ENCODE data around the gene ZGPAT. TPM values are rescaled to one million over a fixed set of nuclear protein-coding genes. Genes with fewer than 3 reads are reported as not detected.

The ZGPAT gene
- total and polyA plus RNA-seq, 10 of the 15 experiments (the other 5 are each of a cell fraction or from before 2014, with no cell fraction given) = 0.58 to 52.9 (median 18.0) TPM

- no peak for TF ChIP-seq PML (IDR thresholded peaks at IDR 0.05; ENCODE audit: low read length)
- peak; percentile 45; the same call in 1 of the 2 replicates for TF ChIP-seq MXI1 (IDR thresholded peaks at IDR 0.05; ENCODE audit: low read depth, low read length)
- TF ChIP-seq, protein P1, sequence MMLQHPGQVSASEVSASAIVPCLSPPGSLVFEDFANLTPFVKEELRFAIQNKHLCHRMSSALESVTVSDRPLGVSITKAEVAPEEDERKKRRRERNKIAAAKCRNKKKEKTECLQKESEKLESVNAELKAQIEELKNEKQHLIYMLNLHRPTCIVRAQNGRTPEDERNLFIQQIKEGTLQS (IDR thresholded peaks at IDR 0.05; ENCODE audit: borderline replicate concordance, extremely low read depth, low read depth, low read length) = no peak
- TF ChIP-seq LARP7 (IDR thresholded peaks at IDR 0.05) = peak; percentile 67; the same call in 1 of the 2 replicates
- no peak for TF ChIP-seq NR2C1 (IDR thresholded peaks at IDR 0.05)
- TF ChIP-seq CREB1 (IDR thresholded peaks at IDR 0.05; ENCODE audit: low read depth) = no peak
- 0 out of 3 replicates have a peak, but pooled peaks of 1 of the 2 experiments have one; percentile 18 for TF ChIP-seq EGR1 (IDR thresholded peaks at IDR 0.05; ENCODE audit: borderline replicate concordance in 1 of 2, low read depth in 2 of 2, low read length in 2 of 2)
- TF ChIP-seq CHD2 (IDR thresholded peaks at IDR 0.05; ENCODE audit: borderline replicate concordance, low read depth, low read length) = no peak
- no peak for TF ChIP-seq FOS (IDR thresholded peaks at IDR 0.05; ENCODE audit: borderline replicate concordance, extremely low read depth, insufficient read length)
- no peak for TF ChIP-seq POLR2AphosphoS2 (IDR thresholded peaks at IDR 0.05; ENCODE audit: low read depth, low read length)
- TF ChIP-seq ZSCAN29 (IDR thresholded peaks at IDR 0.05) = no peak
- no peak for TF ChIP-seq FOXM1 (IDR thresholded peaks at IDR 0.05; ENCODE audit: low read depth, low read length)
- no peak for TF ChIP-seq HDAC2 (IDR thresholded peaks at IDR 0.05)
- TF ChIP-seq BRCA1 (IDR thresholded peaks at IDR 0.05; ENCODE audit: low read depth, low read length) = no peak
- TF ChIP-seq, protein P2, sequence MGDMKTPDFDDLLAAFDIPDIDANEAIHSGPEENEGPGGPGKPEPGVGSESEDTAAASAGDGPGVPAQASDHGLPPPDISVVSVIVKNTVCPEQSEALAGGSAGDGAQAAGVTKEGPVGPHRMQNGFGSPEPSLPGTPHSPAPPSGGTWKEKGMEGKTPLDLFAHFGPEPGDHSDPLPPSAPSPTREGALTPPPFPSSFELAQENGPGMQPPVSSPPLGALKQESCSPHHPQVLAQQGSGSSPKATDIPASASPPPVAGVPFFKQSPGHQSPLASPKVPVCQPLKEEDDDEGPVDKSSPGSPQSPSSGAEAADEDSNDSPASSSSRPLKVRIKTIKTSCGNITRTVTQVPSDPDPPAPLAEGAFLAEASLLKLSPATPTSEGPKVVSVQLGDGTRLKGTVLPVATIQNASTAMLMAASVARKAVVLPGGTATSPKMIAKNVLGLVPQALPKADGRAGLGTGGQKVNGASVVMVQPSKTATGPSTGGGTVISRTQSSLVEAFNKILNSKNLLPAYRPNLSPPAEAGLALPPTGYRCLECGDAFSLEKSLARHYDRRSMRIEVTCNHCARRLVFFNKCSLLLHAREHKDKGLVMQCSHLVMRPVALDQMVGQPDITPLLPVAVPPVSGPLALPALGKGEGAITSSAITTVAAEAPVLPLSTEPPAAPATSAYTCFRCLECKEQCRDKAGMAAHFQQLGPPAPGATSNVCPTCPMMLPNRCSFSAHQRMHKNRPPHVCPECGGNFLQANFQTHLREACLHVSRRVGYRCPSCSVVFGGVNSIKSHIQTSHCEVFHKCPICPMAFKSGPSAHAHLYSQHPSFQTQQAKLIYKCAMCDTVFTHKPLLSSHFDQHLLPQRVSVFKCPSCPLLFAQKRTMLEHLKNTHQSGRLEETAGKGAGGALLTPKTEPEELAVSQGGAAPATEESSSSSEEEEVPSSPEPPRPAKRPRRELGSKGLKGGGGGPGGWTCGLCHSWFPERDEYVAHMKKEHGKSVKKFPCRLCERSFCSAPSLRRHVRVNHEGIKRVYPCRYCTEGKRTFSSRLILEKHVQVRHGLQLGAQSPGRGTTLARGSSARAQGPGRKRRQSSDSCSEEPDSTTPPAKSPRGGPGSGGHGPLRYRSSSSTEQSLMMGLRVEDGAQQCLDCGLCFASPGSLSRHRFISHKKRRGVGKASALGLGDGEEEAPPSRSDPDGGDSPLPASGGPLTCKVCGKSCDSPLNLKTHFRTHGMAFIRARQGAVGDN (IDR thresholded peaks at IDR 0.05) = peak; percentile 67
- no peak for TF ChIP-seq SMAD5 (IDR thresholded peaks at IDR 0.05; ENCODE audit: low read depth)
- no peak for TF ChIP-seq ZNF384 (IDR thresholded peaks at IDR 0.05; ENCODE audit: borderline replicate concordance, low read depth, low read length)
- TF ChIP-seq FOXK2 (IDR thresholded peaks at IDR 0.05) = no peak
- TF ChIP-seq RAD21 (IDR thresholded peaks at IDR 0.05; ENCODE audit: insufficient read depth, low read depth, low read length) = no peak
- TF ChIP-seq, protein P3, sequence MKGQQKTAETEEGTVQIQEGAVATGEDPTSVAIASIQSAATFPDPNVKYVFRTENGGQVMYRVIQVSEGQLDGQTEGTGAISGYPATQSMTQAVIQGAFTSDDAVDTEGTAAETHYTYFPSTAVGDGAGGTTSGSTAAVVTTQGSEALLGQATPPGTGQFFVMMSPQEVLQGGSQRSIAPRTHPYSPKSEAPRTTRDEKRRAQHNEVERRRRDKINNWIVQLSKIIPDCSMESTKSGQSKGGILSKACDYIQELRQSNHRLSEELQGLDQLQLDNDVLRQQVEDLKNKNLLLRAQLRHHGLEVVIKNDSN (IDR thresholded peaks at IDR 0.05; ENCODE audit: borderline replicate concordance, extremely low read length, insufficient read depth, low read depth, low read length) = peak; percentile 77
- no peak for TF ChIP-seq YY1 (IDR thresholded peaks at IDR 0.05; ENCODE audit: low read depth, low read length)
- TF ChIP-seq NR2C2 (IDR thresholded peaks at IDR 0.05; ENCODE audit: borderline replicate concordance, control insufficient read depth, insufficient read length, low read depth) = no peak
Measured at GRCh38 chr20:63735859-63736718, 28.2 kb downstream of the ZGPAT start, which contains the start of gene LIME1 (continued).

Data from GM12878 (cell line).